Tongue (tissue), 2 donors: ENCODE measurements around the gene VAMP2. TPM values are rescaled to one million over a fixed set of nuclear protein-coding genes. Genes with fewer than 3 reads are reported as not detected.

ENCODE experiments used
- DNase-seq: peaks from one replicate; pipeline ENCODE4 v3.0.0-alpha.2; 2015
- total RNA-seq: library from RNA; depleted of rRNA; stranded (reverse); fragments of >200 nt; gene quantifications from one replicate; pipeline ENCODE4 v1.2.3, GENCODE V29; 2014

The VAMP2 gene
- total RNA-seq, 1 donor from 2014 or later: 17.1 TPM

GRCh38 chr17:8155231-8155995 is 7.3 kb downstream of the VAMP2 start:
- DNase-seq: peak; percentile 39

DNA sequence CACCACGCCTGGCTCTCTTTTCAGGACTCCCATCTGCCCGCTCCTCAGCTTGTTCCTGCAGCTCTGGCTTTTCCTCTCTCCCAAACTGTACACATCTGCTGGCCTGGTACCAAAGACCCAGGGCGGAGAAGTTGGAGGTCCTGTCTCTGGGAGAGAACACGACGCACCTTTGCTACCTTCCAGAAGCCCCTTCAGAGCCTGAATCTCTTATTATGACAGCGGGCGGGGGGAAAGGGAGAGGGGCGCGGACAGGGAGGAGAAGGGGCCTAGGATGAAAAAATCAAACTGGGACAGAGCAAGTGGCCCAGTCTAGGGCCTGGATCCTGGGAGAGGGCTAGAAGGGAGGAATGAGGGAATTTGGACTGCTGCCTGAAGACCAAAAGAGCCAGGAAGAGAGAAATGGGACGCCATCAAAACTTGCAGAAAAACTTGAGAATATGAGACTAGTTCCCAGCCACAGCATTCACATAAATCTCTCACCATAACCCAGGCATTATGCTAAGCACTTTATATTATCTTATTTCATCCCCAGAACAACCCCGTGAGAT is 8.1 kb downstream of the VAMP2 start:
- no peak for DNase-seq

GRCh38 chr17:8153957-8154607 is 8.7 kb downstream of the VAMP2 start:
- DNase-seq: peak; percentile 100

GRCh38 chr17:8153525-8153956 is 9.2 kb downstream of the VAMP2 start:
- DNase-seq: peak; percentile 94

GRCh38 chr17:8153031-8153451 is 9.7 kb downstream of the VAMP2 start:
- DNase-seq: peak; percentile 44

- peak; percentile 97 for DNase-seq
Measured at GRCh38 chr17:8152112-8152775, 10.5 kb downstream of the VAMP2 start, which contains the start of gene PER1. Gene PER1 (minus strand): TSS chr17:8152404. CDS start chr17:8150706, 1,698 bp downstream.

- DNase-seq: peak; percentile 90
Measured at GRCh38 chr17:8151641-8152111, 11.1 kb downstream of the VAMP2 start.

GRCh38 chr17:8151120-8151640 is 11.6 kb downstream of the VAMP2 start:
- DNase-seq: peak; percentile 97

GRCh38 chr17:8150194-8151119 is 12.3 kb downstream of the VAMP2 start:
- peak; percentile 81 for DNase-seq

GRCh38 chr17:8149419-8150193 is 13.1 kb downstream of the VAMP2 start:
- DNase-seq: no peak

DNA sequence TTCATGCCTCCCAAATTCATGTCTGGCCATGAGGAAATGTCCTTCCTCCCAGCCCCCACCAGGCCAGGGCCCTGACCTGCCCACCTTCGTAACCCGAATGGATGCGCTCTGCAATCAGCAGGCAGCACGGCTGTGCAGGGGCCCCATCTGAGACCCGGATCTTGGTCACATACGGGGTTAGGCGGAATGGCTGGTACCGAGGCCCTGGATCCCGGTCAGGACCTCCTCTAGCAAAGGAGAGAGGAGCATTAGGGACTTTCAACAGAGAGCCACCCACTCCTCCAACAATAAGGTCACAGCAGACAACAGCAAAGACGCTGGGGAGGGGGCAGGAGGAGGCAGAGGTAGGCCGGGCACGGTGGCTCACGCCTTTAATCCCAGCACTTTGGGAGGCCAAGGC is 14.2 kb downstream of the VAMP2 start:
- no peak for DNase-seq

DNA sequence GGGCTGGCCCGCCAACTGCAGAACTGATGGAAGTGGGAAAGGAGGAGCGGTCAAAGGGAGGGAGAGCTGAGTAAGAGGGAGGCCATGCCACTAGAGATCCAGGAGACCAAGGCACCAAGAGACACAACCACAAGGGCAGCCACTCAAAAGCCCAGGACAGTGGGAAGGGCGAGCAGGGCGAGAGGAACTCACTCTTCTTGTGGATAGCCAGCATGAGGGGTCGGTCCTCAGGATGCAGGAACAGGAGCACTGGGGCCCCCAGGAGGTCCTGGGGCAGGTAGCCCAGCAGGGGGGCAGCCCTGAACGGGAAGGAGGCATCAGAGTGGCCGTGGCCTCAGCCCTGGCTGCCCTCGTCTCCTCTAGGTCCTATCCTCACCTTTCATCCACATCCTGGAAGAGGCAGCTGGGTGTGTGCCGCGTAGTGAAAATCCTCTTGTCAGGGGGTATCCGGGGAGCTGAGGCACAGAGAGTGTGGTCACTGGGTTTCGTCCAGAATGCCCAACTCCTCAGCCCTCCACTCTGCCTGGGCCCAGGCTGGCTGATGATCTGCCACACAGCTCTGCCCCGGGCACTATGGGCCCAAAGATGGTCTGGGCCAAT is 14.8 kb downstream of the VAMP2 start:
- no peak for DNase-seq

DNA sequence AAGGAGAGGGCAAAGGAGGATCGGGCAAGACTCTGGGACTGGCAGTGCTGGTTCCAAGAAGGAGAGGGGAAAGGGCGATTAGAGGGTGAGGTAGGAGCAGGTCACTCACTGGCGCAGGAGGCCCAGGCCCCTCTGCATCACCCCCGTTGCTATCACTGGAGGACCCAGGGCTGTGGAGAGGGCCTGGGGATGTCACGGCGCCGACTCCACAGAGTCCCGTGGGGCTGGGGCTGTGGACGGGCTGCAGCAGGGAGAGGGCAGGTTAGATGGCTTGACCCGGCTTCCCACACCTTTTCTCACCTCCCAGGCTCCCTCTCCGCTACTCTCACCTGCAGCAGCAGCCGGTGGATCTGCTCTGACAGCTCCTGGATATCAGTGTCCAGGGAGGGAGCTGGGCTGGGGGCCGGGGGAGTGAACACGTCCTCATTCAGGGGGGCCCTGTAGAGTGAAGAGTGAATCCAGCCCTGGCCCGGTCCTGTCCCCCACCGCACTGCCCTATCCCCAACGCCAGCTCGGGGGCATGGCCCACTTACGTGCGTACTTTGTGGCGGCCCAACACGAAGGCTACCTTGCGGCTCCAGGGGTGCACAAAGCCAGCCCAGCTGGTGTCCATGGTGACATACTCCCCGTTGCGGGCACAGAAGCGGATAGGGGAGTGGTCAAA is 15.5 kb downstream of the VAMP2 start:
- DNase-seq: no peak

DNA sequence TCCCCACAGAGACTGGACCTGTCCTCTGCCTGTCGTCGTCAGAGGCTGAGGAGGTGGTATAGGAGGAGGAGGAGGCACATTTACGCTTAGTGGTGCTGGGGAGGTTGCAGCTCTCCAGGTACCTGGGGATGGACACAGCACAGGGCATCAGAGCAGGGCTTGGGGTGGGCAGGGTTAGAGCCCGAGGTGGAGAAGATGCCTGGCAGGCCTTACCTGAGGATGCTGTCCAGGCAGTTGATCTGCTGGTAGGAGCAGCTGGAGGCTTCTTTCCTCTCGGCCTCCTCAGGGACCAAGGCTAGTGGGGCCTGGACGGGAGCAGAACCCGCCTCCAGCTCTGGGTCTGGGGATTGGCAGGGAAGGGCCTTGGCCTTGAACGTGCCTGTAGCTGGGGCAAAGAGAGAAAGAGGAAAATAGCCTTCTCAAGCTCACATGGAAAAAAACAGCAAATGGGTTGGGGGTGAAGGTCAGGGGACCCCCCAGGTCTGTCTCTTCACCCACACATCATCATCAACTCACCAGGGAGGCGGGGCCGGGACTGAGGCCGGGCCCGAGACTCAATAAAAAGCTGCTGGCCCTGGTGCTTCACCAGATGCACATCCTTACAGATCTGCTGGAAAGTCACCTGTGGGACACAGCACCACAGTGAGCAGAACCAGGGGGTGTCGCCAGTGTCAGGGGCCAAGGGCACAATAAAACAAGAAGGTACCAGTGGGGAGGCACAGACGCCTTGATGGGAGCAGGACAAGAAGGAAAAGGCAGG is 16.2 kb downstream of the VAMP2 start:
- no peak for DNase-seq

DNA sequence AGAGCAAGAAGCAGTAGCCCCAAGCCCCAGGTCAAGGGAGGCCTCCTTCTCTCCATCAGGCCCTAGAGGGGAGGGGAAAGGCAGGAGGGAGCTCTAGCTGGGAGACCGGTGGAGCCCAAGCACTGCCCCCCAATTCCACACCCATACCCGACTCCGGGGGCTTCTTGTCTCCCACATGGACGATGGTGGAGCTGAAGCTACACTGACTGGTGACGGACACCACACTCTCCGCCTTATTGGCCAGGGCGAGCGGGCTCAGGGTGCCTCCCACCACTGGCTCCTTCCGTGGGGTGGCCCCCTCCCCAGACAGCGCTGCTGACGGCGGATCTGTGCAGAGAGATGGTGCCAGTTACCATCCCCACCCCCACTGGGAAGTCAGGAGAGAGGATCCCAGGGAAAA is 16.9 kb downstream of the VAMP2 start:
- DNase-seq: no peak

DNA sequence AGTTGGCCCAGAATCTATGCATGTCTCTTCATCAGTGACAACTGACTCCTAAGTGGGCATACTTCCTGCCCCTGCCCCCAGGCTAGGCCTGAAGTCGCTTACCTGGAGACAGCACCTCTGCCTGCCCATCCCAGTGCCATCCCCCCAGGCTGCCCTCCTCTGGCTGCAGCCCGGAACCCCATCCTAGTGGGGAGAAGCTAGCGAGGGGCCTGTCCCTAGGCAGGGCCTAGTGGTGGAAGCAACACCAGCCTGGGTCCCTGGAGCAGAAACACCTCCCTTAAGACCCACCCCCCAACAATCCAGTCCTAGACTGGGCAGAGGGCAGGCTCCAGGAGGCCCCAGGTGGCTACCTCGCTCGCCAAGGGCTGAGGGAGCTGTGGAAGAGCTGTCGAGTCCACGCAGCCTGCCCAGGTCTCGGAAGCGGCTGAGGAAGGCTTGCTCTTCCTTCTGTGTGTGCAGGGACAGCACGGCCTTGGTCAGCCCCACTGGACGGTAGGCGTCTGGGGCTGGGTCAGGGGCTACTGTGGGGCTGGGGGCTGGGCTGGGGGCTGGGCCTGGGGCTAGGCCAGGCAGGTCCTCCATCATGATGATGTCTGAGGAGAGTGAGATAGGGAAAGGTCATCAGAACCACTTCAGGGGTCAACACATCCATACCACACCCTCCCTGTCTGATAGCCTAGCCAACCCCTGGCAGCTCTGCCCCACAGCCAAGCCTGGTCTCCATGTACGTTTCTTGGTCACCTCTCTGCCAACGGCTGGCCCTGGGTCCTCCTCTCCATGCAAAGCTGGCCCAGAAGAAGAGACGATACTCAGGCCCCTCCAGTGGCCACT is 18.1 kb downstream of the VAMP2 start:
- DNase-seq: no peak

GRCh38 chr17:8143581-8144400 is 19.0 kb downstream of the VAMP2 start:
- no peak for DNase-seq
